ENCODE measurements around the gene ADAMTSL1.

DNA sequence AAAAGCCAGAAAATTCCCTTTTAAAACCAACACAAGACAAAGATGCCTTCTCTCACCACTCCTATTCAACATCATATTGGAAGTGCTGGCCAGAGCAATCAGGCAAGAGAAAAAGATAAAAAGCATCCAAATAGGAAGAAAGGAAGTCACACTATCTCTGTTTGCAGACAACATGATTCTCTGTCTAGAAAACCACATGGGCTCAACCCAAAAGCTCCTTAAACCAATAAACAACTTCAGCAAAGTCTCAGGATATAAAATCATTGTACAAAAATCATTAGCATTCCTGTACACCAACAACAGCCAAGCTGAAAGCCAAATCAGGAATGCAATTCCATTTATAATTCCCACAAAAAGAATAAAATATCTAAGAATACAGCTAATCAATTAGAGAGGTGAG lies 112.0 kb downstream of the ADAMTSL1 start:
- TF ChIP-seq ZNF317 (CRISPR knock-in tag; IDR thresholded peaks at IDR 0.05; ENCODE audit: borderline replicate concordance, low read depth) = no peak
- no peak for TF ChIP-seq RORB (CRISPR knock-in tag; IDR thresholded peaks at IDR 0.05)
- TF ChIP-seq CBFB (CRISPR knock-in tag; IDR thresholded peaks at IDR 0.05; ENCODE audit: low read depth) = no peak
- TF ChIP-seq, protein P1, sequence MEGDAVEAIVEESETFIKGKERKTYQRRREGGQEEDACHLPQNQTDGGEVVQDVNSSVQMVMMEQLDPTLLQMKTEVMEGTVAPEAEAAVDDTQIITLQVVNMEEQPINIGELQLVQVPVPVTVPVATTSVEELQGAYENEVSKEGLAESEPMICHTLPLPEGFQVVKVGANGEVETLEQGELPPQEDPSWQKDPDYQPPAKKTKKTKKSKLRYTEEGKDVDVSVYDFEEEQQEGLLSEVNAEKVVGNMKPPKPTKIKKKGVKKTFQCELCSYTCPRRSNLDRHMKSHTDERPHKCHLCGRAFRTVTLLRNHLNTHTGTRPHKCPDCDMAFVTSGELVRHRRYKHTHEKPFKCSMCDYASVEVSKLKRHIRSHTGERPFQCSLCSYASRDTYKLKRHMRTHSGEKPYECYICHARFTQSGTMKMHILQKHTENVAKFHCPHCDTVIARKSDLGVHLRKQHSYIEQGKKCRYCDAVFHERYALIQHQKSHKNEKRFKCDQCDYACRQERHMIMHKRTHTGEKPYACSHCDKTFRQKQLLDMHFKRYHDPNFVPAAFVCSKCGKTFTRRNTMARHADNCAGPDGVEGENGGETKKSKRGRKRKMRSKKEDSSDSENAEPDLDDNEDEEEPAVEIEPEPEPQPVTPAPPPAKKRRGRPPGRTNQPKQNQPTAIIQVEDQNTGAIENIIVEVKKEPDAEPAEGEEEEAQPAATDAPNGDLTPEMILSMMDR (IDR thresholded peaks at IDR 0.05) = no peak
- TF ChIP-seq, protein P2, sequence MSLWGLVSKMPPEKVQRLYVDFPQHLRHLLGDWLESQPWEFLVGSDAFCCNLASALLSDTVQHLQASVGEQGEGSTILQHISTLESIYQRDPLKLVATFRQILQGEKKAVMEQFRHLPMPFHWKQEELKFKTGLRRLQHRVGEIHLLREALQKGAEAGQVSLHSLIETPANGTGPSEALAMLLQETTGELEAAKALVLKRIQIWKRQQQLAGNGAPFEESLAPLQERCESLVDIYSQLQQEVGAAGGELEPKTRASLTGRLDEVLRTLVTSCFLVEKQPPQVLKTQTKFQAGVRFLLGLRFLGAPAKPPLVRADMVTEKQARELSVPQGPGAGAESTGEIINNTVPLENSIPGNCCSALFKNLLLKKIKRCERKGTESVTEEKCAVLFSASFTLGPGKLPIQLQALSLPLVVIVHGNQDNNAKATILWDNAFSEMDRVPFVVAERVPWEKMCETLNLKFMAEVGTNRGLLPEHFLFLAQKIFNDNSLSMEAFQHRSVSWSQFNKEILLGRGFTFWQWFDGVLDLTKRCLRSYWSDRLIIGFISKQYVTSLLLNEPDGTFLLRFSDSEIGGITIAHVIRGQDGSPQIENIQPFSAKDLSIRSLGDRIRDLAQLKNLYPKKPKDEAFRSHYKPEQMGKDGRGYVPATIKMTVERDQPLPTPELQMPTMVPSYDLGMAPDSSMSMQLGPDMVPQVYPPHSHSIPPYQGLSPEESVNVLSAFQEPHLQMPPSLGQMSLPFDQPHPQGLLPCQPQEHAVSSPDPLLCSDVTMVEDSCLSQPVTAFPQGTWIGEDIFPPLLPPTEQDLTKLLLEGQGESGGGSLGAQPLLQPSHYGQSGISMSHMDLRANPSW (CRISPR knock-in tag; conservative IDR thresholded peaks at IDR 0.05; ENCODE audit: low read depth) = no peak
- no peak for TF ChIP-seq FOXJ3 (CRISPR knock-in tag; IDR thresholded peaks at IDR 0.05; ENCODE audit: borderline replicate concordance)
- TF ChIP-seq, protein P3, sequence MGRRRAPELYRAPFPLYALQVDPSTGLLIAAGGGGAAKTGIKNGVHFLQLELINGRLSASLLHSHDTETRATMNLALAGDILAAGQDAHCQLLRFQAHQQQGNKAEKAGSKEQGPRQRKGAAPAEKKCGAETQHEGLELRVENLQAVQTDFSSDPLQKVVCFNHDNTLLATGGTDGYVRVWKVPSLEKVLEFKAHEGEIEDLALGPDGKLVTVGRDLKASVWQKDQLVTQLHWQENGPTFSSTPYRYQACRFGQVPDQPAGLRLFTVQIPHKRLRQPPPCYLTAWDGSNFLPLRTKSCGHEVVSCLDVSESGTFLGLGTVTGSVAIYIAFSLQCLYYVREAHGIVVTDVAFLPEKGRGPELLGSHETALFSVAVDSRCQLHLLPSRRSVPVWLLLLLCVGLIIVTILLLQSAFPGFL (CRISPR knock-in tag; IDR thresholded peaks at IDR 0.05; ENCODE audit: borderline replicate concordance) = no peak
- TF ChIP-seq, protein P4, sequence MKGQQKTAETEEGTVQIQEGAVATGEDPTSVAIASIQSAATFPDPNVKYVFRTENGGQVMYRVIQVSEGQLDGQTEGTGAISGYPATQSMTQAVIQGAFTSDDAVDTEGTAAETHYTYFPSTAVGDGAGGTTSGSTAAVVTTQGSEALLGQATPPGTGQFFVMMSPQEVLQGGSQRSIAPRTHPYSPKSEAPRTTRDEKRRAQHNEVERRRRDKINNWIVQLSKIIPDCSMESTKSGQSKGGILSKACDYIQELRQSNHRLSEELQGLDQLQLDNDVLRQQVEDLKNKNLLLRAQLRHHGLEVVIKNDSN (CRISPR knock-in tag; IDR thresholded peaks at IDR 0.05) = no peak
